ENCODE measurements around the gene ARMC9. TPM values are rescaled to one million over a fixed set of nuclear protein-coding genes. Genes with fewer than 3 reads are reported as not detected.

Gene ARMC9
- total and polyA plus RNA-seq, 2 of the 13 experiments (the other 11 are each of a cell fraction or from before 2014, with no cell fraction given), result 9.1 to 12.8 TPM

DNA sequence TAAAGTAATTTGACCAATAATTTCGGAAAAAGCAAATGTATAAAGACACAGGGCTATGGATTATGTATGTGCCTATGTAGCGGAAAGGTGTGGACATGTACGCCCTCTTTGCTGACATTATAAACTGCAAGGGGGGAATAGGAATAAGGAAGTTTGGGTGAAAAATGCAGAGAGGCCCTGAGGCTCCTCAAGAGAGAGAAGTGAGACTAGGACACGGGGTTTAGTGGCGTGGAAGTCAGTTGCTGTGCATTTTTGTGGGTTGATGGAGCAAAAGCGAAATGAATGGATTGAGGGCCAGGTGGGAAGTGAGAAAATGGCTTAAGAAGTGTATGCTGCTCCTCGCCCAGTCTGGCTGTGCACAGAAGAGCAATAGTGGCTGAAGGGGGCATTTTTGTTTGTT, 100.8 kb downstream of the ARMC9 start:
- ChIA-PET POLR2A (interaction anchor here (1.2 kb wide), 1 partner anchor 165 kb away, joined by 3 read pairs; the partner anchor contains the start of gene NCL), CTCF (ENCODE audit: low intra/inter-chr PET ratio, low total read pairs) (no interaction called here)
- Histone ChIP-seq H4K20me1 (ENCODE audit: insufficient read depth, low read length) (no peaks in the 10 kb centered on the region), H3K9ac (ENCODE audit: insufficient read depth, low read depth, low read length) (no peak overlapping the region), H3K27me3 (ENCODE audit: control insufficient read depth in 1 of 2, insufficient read depth in 2 of 2, low read length in 2 of 2) (no peaks in the 10 kb centered on the region), H2AFZ (ENCODE audit: low read length) (no peak overlapping the region), H3K4me3 (replicated peaks in 1 of 3; ENCODE audit: insufficient read depth in 1 of 3, low read depth in 2 of 3, low read length in 3 of 3) (no peak overlapping the region), H3K27ac (ENCODE audit: extremely low read length, insufficient read depth, low read length) (no peak overlapping the region), H3K4me2 (ENCODE audit: low read depth, low read length) (no peak overlapping the region), H3K4me1 (ENCODE audit: insufficient read depth, low read length) (peaks cover 18% of the 10 kb centered on the region), H3K9me3 (ENCODE audit: low read length) (no peaks in the 10 kb centered on the region), H3K79me2 (ENCODE audit: insufficient read depth, low read length) (no peaks in the 10 kb centered on the region), H3K36me3 (replicated peaks in 1 of 2; ENCODE audit: control insufficient read depth in 1 of 2, insufficient read depth in 2 of 2, low read length in 2 of 2) (no peaks in the 10 kb centered on the region)
- BruUV-seq (replicated peaks), result no TSS peak
- in situ Hi-C loops (cut with HindIII; ENCODE audit: extremely low pct_ligation_motif_present, low pct_unique_long_range_greater_than_20kb) (loop anchor here (5.0 to 10.0 kb wide), 2 partner anchors 96 to 113 kb away; partner anchors contain the start of gene B3GNT7), intact Hi-C loops (cut with micrococcal nuclease; ENCODE audit: unreplicated experiment) (no loop called here)
- 87% methylated on average over 7 of the region's 7 CpGs for WGBS (ENCODE audit: low lambda C conversion rate)
- ATAC-seq (no peak), FAIRE-seq (no peak), DNase-seq (ENCODE audit: low spot score) (no peak)
- no peak for TF ChIP-seq HNF4G (IDR thresholded peaks at IDR 0.05; ENCODE audit: borderline replicate concordance, low read depth, low read length)
- TF ChIP-seq HNF4G (CRISPR knock-in tag; IDR thresholded peaks at IDR 0.05; ENCODE audit: borderline replicate concordance, low read depth), result no peak
- TF ChIP-seq ZFYVE20 (CRISPR knock-in tag; IDR thresholded peaks at IDR 0.05; ENCODE audit: borderline replicate concordance, low read depth), result no peak
- no peak for TF ChIP-seq MXD1 (CRISPR knock-in tag; IDR thresholded peaks at IDR 0.05)
- TF ChIP-seq SKI (IDR thresholded peaks at IDR 0.05; ENCODE audit: partially characterized antibody), result no peak
- TF ChIP-seq THAP7 (CRISPR knock-in tag; IDR thresholded peaks at IDR 0.05), result no peak
- no peak for TF ChIP-seq ZBTB14 (CRISPR knock-in tag; IDR thresholded peaks at IDR 0.05)
- TF ChIP-seq, protein P1, sequence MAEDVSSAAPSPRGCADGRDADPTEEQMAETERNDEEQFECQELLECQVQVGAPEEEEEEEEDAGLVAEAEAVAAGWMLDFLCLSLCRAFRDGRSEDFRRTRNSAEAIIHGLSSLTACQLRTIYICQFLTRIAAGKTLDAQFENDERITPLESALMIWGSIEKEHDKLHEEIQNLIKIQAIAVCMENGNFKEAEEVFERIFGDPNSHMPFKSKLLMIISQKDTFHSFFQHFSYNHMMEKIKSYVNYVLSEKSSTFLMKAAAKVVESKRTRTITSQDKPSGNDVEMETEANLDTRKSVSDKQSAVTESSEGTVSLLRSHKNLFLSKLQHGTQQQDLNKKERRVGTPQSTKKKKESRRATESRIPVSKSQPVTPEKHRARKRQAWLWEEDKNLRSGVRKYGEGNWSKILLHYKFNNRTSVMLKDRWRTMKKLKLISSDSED (CRISPR knock-in tag; IDR thresholded peaks at IDR 0.05), result no peak
- TF ChIP-seq ZBTB21 (CRISPR knock-in tag; IDR thresholded peaks at IDR 0.05), result no peak
- TF ChIP-seq, protein P2, sequence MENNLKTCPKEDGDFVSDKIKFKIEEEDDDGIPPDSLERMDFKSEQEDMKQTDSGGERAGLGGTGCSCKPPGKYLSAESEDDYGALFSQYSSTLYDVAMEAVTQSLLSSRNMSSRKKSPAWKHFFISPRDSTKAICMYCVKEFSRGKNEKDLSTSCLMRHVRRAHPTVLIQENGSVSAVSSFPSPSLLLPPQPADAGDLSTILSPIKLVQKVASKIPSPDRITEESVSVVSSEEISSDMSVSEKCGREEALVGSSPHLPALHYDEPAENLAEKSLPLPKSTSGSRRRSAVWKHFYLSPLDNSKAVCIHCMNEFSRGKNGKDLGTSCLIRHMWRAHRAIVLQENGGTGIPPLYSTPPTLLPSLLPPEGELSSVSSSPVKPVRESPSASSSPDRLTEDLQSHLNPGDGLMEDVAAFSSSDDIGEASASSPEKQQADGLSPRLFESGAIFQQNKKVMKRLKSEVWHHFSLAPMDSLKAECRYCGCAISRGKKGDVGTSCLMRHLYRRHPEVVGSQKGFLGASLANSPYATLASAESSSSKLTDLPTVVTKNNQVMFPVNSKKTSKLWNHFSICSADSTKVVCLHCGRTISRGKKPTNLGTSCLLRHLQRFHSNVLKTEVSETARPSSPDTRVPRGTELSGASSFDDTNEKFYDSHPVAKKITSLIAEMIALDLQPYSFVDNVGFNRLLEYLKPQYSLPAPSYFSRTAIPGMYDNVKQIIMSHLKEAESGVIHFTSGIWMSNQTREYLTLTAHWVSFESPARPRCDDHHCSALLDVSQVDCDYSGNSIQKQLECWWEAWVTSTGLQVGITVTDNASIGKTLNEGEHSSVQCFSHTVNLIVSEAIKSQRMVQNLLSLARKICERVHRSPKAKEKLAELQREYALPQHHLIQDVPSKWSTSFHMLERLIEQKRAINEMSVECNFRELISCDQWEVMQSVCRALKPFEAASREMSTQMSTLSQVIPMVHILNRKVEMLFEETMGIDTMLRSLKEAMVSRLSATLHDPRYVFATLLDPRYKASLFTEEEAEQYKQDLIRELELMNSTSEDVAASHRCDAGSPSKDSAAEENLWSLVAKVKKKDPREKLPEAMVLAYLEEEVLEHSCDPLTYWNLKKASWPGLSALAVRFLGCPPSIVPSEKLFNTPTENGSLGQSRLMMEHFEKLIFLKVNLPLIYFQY (CRISPR knock-in tag; IDR thresholded peaks at IDR 0.05; ENCODE audit: borderline replicate concordance), result no peak

Data from HepG2 (cell line).